ENCODE results near the gene GARNL3.

GARNL3 gene

GRCh38 chr9:127356906-127357305 lies 92.3 kb downstream of the GARNL3 start:
- DNase-seq: no peak

- DNase-seq: no peak
Observed at GRCh38 chr9:127358023-127358535, 93.5 kb downstream of the GARNL3 start.

- no peak for DNase-seq
Observed at GRCh38 chr9:127358770-127359169, 94.2 kb downstream of the GARNL3 start.

GRCh38 chr9:127360250-127360649 lies 95.7 kb downstream of the GARNL3 start:
- no peak for DNase-seq

- no peak for DNase-seq
Observed at GRCh38 chr9:127360829-127361228, 96.3 kb downstream of the GARNL3 start.

GRCh38 chr9:127361561-127361960 lies 97.0 kb downstream of the GARNL3 start:
- peak; percentile 5 for DNase-seq

GRCh38 chr9:127362829-127363228 lies 98.3 kb downstream of the GARNL3 start:
- no peak for DNase-seq

GRCh38 chr9:127365461-127365860 lies 100.9 kb downstream of the GARNL3 start:
- no peak for DNase-seq

GRCh38 chr9:127366594-127366993 lies 102.0 kb downstream of the GARNL3 start:
- DNase-seq: no peak

- DNase-seq: no peak
Observed at GRCh38 chr9:127368852-127369402, 104.4 kb downstream of the GARNL3 start.

GRCh38 chr9:127369428-127369827 lies 104.9 kb downstream of the GARNL3 start:
- no peak for DNase-seq

- no peak for DNase-seq
Observed at GRCh38 chr9:127370147-127370579, 105.6 kb downstream of the GARNL3 start.

GRCh38 chr9:127370672-127371648 lies 106.4 kb downstream of the GARNL3 start:
- DNase-seq: no peak

- DNase-seq: no peak
Observed at GRCh38 chr9:127380479-127380878, 115.9 kb downstream of the GARNL3 start.

- no peak for DNase-seq
Observed at GRCh38 chr9:127382541-127382940, 118.0 kb downstream of the GARNL3 start.

GRCh38 chr9:127384016-127384730 lies 119.6 kb downstream of the GARNL3 start:
- DNase-seq: no peak

GRCh38 chr9:127384901-127385300 lies 120.3 kb downstream of the GARNL3 start:
- no peak for DNase-seq

GRCh38 chr9:127386249-127386648 lies 121.7 kb downstream of the GARNL3 start:
- no peak for DNase-seq

GRCh38 chr9:127386981-127387380 lies 122.4 kb downstream of the GARNL3 start:
- DNase-seq: no peak

GRCh38 chr9:127388037-127388855 lies 123.7 kb downstream of the GARNL3 start:
- peak; percentile 92 for DNase-seq

GRCh38 chr9:127388856-127389238 lies 124.3 kb downstream of the GARNL3 start:
- DNase-seq: peak; percentile 15
